H1 (cell line): ENCODE data around the gene ERICH2. TPM values are rescaled to one million over a fixed set of nuclear protein-coding genes. Genes with fewer than 3 reads are reported as not detected.

Source experiments
- CTCF ChIA-PET: fragments of 300-600 bp; sonication (Branson Sonifier 250); formaldehyde crosslinking; loops from one replicate; lab custom pipeline; 2021; ENCODE audit not compliant: partially characterized antibody; lab: Charles Lee
- POLR2A ChIA-PET: fragments of 300-600 bp; sonication (Branson Sonifier 250); formaldehyde crosslinking; loops from one replicate; lab custom pipeline; 2021; ENCODE audit warnings: inconsistent platforms; ENCODE audit not compliant: partially characterized antibody; lab: Charles Lee
- DNase-seq, 2 experiments: peaks; one replicate each; pipeline versions ENCODE4 v3.0.0 to v3.0.0-alpha.2; 2010 to 2022; ENCODE audit warnings: low spot score in 2 of 2, low read depth in 1 of 2, mixed read lengths in 1 of 2
- FAIRE-seq: peaks from 2 replicates; lab custom pipeline; 2011; peaks lifted over from hg19 to GRCh38; lab: Jason Lieb, UNC
- H2AFZ ChIP-seq: 2 replicates; pipeline ENCODE4 v1.8.1; 2012; ENCODE audit warnings: low read length, inconsistent platforms
- H2AK5ac ChIP-seq: 2 replicates; pipeline ENCODE4 v1.6.1; 2013; ENCODE audit warnings: low read depth, low read length
- H2BK120ac ChIP-seq: replicated peaks from 2 replicates; pipeline ENCODE3; 2013; ENCODE audit warnings: low read depth, low read length, inconsistent platforms
- H2BK12ac ChIP-seq: 2 replicates; pipeline ENCODE4 v1.6.1; 2013; ENCODE audit warnings: low read depth, low read length
- H2BK15ac ChIP-seq: 2 replicates; pipeline ENCODE4 v1.6.1; 2013; ENCODE audit warnings: low read length
- H2BK20ac ChIP-seq: 2 replicates; pipeline ENCODE4 v1.6.1; 2013; ENCODE audit warnings: low read length
- H2BK5ac ChIP-seq: 2 replicates; pipeline ENCODE4 v1.6.1; 2013; ENCODE audit warnings: low read depth, low read length
- H3K14ac ChIP-seq: 2 replicates; pipeline ENCODE4 v1.6.1; 2013; ENCODE audit warnings: inconsistent platforms; ENCODE audit not compliant: insufficient read length
- H3K18ac ChIP-seq: 2 replicates; pipeline ENCODE4 v1.6.1; 2013; ENCODE audit warnings: low read length; ENCODE audit errors: extremely low read depth
- H3K23ac ChIP-seq: 2 replicates; pipeline ENCODE4 v1.6.1; 2013; ENCODE audit warnings: inconsistent platforms; ENCODE audit not compliant: insufficient read length
- H3K23me2 ChIP-seq: 2 replicates; pipeline ENCODE4 v1.6.1; 2013; ENCODE audit warnings: low read depth, low read length
- H3K27ac ChIP-seq: 2 replicates; pipeline ENCODE4 v1.6.1; 2011; ENCODE audit warnings: low read depth, low read length, inconsistent platforms
- H3K27me3 ChIP-seq, 4 experiments: replicated peaks in 1 of 4; 1 replicate in 1 of 4; 2 replicates in 3 of 4; pipeline versions ENCODE4 v1.6.1 to v1.8.1; 2011 to 2013; ENCODE audit warnings: low read length in 3 of 4, mild to moderate bottlenecking in 3 of 4, inconsistent platforms in 2 of 4, mixed read lengths in 2 of 4, moderate library complexity in 1 of 4; ENCODE audit not compliant: control insufficient read depth in 3 of 4, insufficient read depth in 3 of 4; ENCODE audit errors: extremely low read depth in 1 of 4
- H3K36me3 ChIP-seq, 4 experiments: 2 replicates each; pipeline versions ENCODE4 v1.6.1 to v1.8.1; 2011 to 2013; ENCODE audit warnings: mild to moderate bottlenecking in 4 of 4, low read length in 3 of 4, moderate library complexity in 2 of 4, control low read depth in 1 of 4, inconsistent platforms in 1 of 4; ENCODE audit not compliant: insufficient read depth in 4 of 4, control insufficient read depth in 2 of 4
- H3K4ac ChIP-seq: replicated peaks from 2 replicates; pipeline ENCODE3; 2013; ENCODE audit warnings: low read length, low read depth, mixed read lengths, inconsistent platforms; ENCODE audit not compliant: insufficient read length
- H3K4me1 ChIP-seq, 4 experiments: replicated peaks in 1 of 4; 1 replicate in 1 of 4; 2 replicates in 3 of 4; pipeline versions ENCODE4 v1.6.1 to v1.8.1; 2011 to 2013; ENCODE audit warnings: low read length in 3 of 4, inconsistent platforms in 2 of 4, mixed read lengths in 1 of 4; ENCODE audit not compliant: insufficient read depth in 4 of 4, control insufficient read depth in 3 of 4
- H3K4me2 ChIP-seq, 2 experiments: 2 replicates each; pipeline versions ENCODE4 v1.6.1 to v1.8.1; 2011 to 2013; ENCODE audit warnings: low read depth in 2 of 2, low read length in 2 of 2, control low read depth in 1 of 2, inconsistent platforms in 1 of 2, mild to moderate bottlenecking in 1 of 2; ENCODE audit not compliant: insufficient read depth in 1 of 2
- H3K4me3 ChIP-seq, 4 experiments: fragments of 200-600, 300-600 bp in 1 of 4; sonication (generic), shearing (Covaris generic), sonication (Bioruptor Twin) in 1 of 4; 2 replicates each; pipeline versions ENCODE4 v1.5.1 to v1.8.1; 2011 to 2016; ENCODE audit warnings: low read length in 4 of 4, low read depth in 3 of 4, control low read depth in 2 of 4, inconsistent platforms in 2 of 4, mild to moderate bottlenecking in 2 of 4, mixed read lengths in 1 of 4, moderate library complexity in 1 of 4; ENCODE audit not compliant: insufficient read depth in 2 of 4; ENCODE audit errors: extremely low read depth in 1 of 4
- H3K56ac ChIP-seq: replicated peaks from 2 replicates; pipeline ENCODE3; 2013; ENCODE audit warnings: low read depth, mild to moderate bottlenecking, mixed read lengths, low read length, inconsistent platforms; ENCODE audit not compliant: insufficient read length
- H3K79me1 ChIP-seq: 2 replicates; pipeline ENCODE4 v1.6.1; 2013; ENCODE audit warnings: low read depth, low read length, control low read depth
- H3K79me2 ChIP-seq, 2 experiments: 2 replicates each; pipeline versions ENCODE4 v1.6.1 to v1.8.1; 2012 to 2013; ENCODE audit warnings: low read length in 2 of 2, mild to moderate bottlenecking in 2 of 2, inconsistent platforms in 1 of 2; ENCODE audit not compliant: insufficient read depth in 2 of 2, control insufficient read depth in 1 of 2
- H3K9ac ChIP-seq, 4 experiments: replicated peaks in 1 of 4; 1 replicate in 1 of 4; 2 replicates in 3 of 4; pipeline versions ENCODE4 v1.6.1 to v1.8.1; 2011 to 2013; ENCODE audit warnings: low read depth in 3 of 4, low read length in 3 of 4, control low read depth in 2 of 4, mild to moderate bottlenecking in 2 of 4, moderate library complexity in 2 of 4, inconsistent platforms in 1 of 4; ENCODE audit errors: extremely low read depth in 1 of 4
- H3K9me3 ChIP-seq, 2 experiments: 2 replicates each; pipeline versions ENCODE4 v1.6.1 to v1.8.1; 2012 to 2013; ENCODE audit warnings: mild to moderate bottlenecking in 2 of 2, moderate library complexity in 2 of 2, control low read depth in 1 of 2, inconsistent platforms in 1 of 2, low read depth in 1 of 2, low read length in 1 of 2, mixed read lengths in 1 of 2; ENCODE audit not compliant: insufficient read depth in 2 of 2
- H4K20me1 ChIP-seq, 2 experiments: replicated peaks in 1 of 2; 2 replicates each; pipeline versions ENCODE3 to v1.8.1; 2011 to 2013; ENCODE audit warnings: inconsistent platforms in 2 of 2, low read length in 2 of 2, mild to moderate bottlenecking in 1 of 2; ENCODE audit not compliant: insufficient read depth in 2 of 2, control insufficient read depth in 1 of 2
- H4K5ac ChIP-seq: 2 replicates; pipeline ENCODE4 v1.6.1; 2013; ENCODE audit warnings: low read length, low read depth, mixed read lengths, inconsistent platforms; ENCODE audit not compliant: insufficient read length
- H4K8ac ChIP-seq: 2 replicates; pipeline ENCODE4 v1.8.0; 2013; ENCODE audit warnings: mild to moderate bottlenecking, moderate library complexity, low read length, inconsistent platforms; ENCODE audit not compliant: insufficient read depth; ENCODE audit errors: extremely low read depth
- H4K91ac ChIP-seq: replicated peaks from 2 replicates; pipeline ENCODE3; 2013; ENCODE audit warnings: low read length, mixed read lengths, inconsistent platforms; ENCODE audit not compliant: insufficient read length
- ATF3 ChIP-seq: IDR thresholded peaks from 2 replicates; pipeline ENCODE4 v1.6.1; 2011; ENCODE audit warnings: low read depth, mild to moderate bottlenecking, low read length; ENCODE audit not compliant: insufficient read depth
- CEBPB ChIP-seq: IDR thresholded peaks from 2 replicates; pipeline ENCODE4 v1.6.1; 2012; ENCODE audit warnings: low read depth, low read length
- CTCF ChIP-seq, 3 experiments: IDR thresholded peaks; 1 replicate in 2 of 3; 2 replicates in 1 of 3; pipeline versions ENCODE4 v1.5.1 to v1.6.1; 2011; ENCODE audit warnings: low read length in 3 of 3, mild to moderate bottlenecking in 3 of 3, inconsistent platforms in 2 of 3, low read depth in 1 of 3, moderate library complexity in 1 of 3; ENCODE audit not compliant: insufficient read depth in 1 of 3; ENCODE audit errors: control extremely low read depth in 1 of 3
- EP300 ChIP-seq, 2 experiments: IDR thresholded peaks; 1 replicate in 1 of 2; 2 replicates in 1 of 2; pipeline ENCODE4 v1.6.1; 2011 to 2012; ENCODE audit warnings: low read depth in 2 of 2, low read length in 2 of 2, mild to moderate bottlenecking in 2 of 2, borderline replicate concordance in 1 of 2, inconsistent platforms in 1 of 2, moderate library complexity in 1 of 2
- FOSL1 ChIP-seq: IDR thresholded peaks from 2 replicates; pipeline ENCODE4 v1.6.1; 2011; ENCODE audit warnings: mild to moderate bottlenecking, low read depth, low read length, moderate library complexity; ENCODE audit not compliant: insufficient read depth
- GABPA ChIP-seq: IDR thresholded peaks from 2 replicates; pipeline ENCODE4 v1.6.1; 2011; ENCODE audit warnings: mild to moderate bottlenecking, low read length, moderate library complexity, borderline replicate concordance; ENCODE audit not compliant: insufficient read depth
- HDAC6 ChIP-seq: IDR thresholded peaks from one replicate; pipeline ENCODE4 v1.7.1; 2012; ENCODE audit warnings: low read depth, mild to moderate bottlenecking, inconsistent platforms, low read length, moderate library complexity
- MAFK ChIP-seq: IDR thresholded peaks from 2 replicates; pipeline ENCODE4 v1.6.1; 2012; ENCODE audit warnings: low read depth, mild to moderate bottlenecking, improper control_type of control experiment, low read length
- NANOG ChIP-seq: IDR thresholded peaks from 2 replicates; pipeline ENCODE4 v1.6.1; 2011; ENCODE audit warnings: low read length, low read depth, mild to moderate bottlenecking, inconsistent platforms; ENCODE audit not compliant: insufficient read depth, poor library complexity, severe bottlenecking
- SP4 ChIP-seq: IDR thresholded peaks from 2 replicates; pipeline ENCODE4 v1.6.1; 2012; ENCODE audit warnings: low read length, inconsistent platforms
- WGBS, 2 experiments: shearing (Covaris generic) in 1 of 2; methylation state at CpG; one replicate each; pipeline versions ENCODE4 v1.1.6 to v1.1.7; 2013 to 2015; ENCODE audit warnings: low lambda C conversion rate in 2 of 2, mixed read lengths in 2 of 2, inconsistent platforms in 1 of 2, low coverage in 1 of 2, missing lambda C conversion rate in 1 of 2; ENCODE audit not compliant: insufficient replicate concordance in 2 of 2, insufficient coverage in 1 of 2, insufficient read length in 1 of 2; ENCODE audit errors: extremely low coverage in 1 of 2, missing lambda C conversion rate in 1 of 2; 5-methylcytosine and 5-hydroxymethylcytosine counted together
- polyA plus RNA-seq, 7 experiments: library from polyadenylated mRNA; depleted of rRNA in 3 of 7; stranded (reverse) in 5 of 7; unstranded in 2 of 7; fragments of >200 nt in 5 of 7; fragments of 200-250 nt in 2 of 7; gene quantifications; 1 replicate in 5 of 7; 2 replicates in 1 of 7; 4 replicates in 1 of 7; pipeline versions ENCODE4 v1.2.1 to v1.2.3, GENCODE V29; 2011 to 2013; ENCODE audit warnings: missing spikeins in 2 of 7, mixed read lengths in 2 of 7
- total RNA-seq: library from RNA; stranded (reverse); fragmentation: NEBNext Ultra II Directional; extraction: Animal tissue kit (Norgen Biotek cat#: 25700); gene quantifications from 2 replicates; pipeline ENCODE4 v1.2.1, GENCODE V29; 2021

ERICH2 gene
- total and polyA plus RNA-seq, 2 of the 8 experiments (the other 6 are each of a cell fraction or from before 2014, with no cell fraction given) = 0.20 to 2.1 TPM

GRCh38 chr2:170840717-170841210, 70.6 kb downstream of the ERICH2 start:
- DNase-seq = no peak
- H3K4ac ChIP-seq = no peak overlapping the region
- no peak overlapping the region for H3K56ac ChIP-seq
- no peaks in the 10 kb centered on the region for H3K79me1 ChIP-seq
- no peak overlapping the region for H2AFZ ChIP-seq
- no peak overlapping the region for H2BK12ac ChIP-seq
- H3K4me2 ChIP-seq = no peak overlapping the region
- no peaks in the 10 kb centered on the region for H3K9me3 ChIP-seq
- no peaks in the 10 kb centered on the region; a peak in 1 of 8 replicates for H3K36me3 ChIP-seq
- H3K27me3 ChIP-seq = no peaks in the 10 kb centered on the region
- no peak overlapping the region for H3K18ac ChIP-seq
- no peaks in the 10 kb centered on the region for H3K23me2 ChIP-seq
- 83% methylated on average over 4 of the region's 4 CpGs; no CpG with 5 or more reads in 1 of the 2 experiments for WGBS, 2 experiments
- no peak overlapping the region for H3K27ac ChIP-seq
- H3K79me2 ChIP-seq = no peaks in the 10 kb centered on the region
- H3K4me1 ChIP-seq = no peaks in the 10 kb centered on the region
- H2BK15ac ChIP-seq = no peak overlapping the region
- no peak overlapping the region for H4K91ac ChIP-seq
- H2BK120ac ChIP-seq = no peak overlapping the region
- H2BK20ac ChIP-seq = no peak overlapping the region
- no peak overlapping the region for H3K23ac ChIP-seq
- no peak overlapping the region for H4K5ac ChIP-seq
- no peak overlapping the region for H2AK5ac ChIP-seq
- no peak overlapping the region for H4K8ac ChIP-seq
- H3K14ac ChIP-seq = no peak overlapping the region
- ChIA-PET CTCF (interaction anchor here (0.9 to 9.4 kb wide), 2 partner anchors 32 to 89 kb away, joined by 3 to 94 read pairs; no protein-coding TSS in a partner anchor), POLR2A (interaction anchor here (0.6 to 0.9 kb wide), 2 partner anchors 16 to 88 kb away, joined by 3 read pairs; no protein-coding TSS in a partner anchor)
- no peak overlapping the region for H3K9ac ChIP-seq
- no peak overlapping the region for H2BK5ac ChIP-seq
- FAIRE-seq = no peak
- no peak overlapping the region for H3K4me3 ChIP-seq
- no peaks in the 10 kb centered on the region for H4K20me1 ChIP-seq
- TF ChIP-seq NANOG = no peak
- no peak for TF ChIP-seq FOSL1
- no peak for TF ChIP-seq EP300 (IDR thresholded peaks at IDR 0.05; ENCODE audit: borderline replicate concordance in 1 of 2, low read depth in 2 of 2, low read length in 2 of 2)
- TF ChIP-seq CEBPB = no peak
- TF ChIP-seq GABPA = no peak
- no peak for TF ChIP-seq CTCF (IDR thresholded peaks at IDR 0.05; ENCODE audit: control extremely low read depth in 1 of 3, insufficient read depth in 1 of 3, low read depth in 1 of 3, low read length in 3 of 3)
- no peak for TF ChIP-seq SP4
- no peak for TF ChIP-seq MAFK
- TF ChIP-seq HDAC6 = no peak
- no peak for TF ChIP-seq ATF3
